IPS DF 6.9 (cell line): ENCODE measurements around the gene ARMC7.

Source experiments
- DNase-seq: peaks from one replicate; pipeline ENCODE4 v3.0.0-alpha.2; 2013; ENCODE audit warnings: low read depth, low spot score
- H3K27ac ChIP-seq: one replicate; pipeline ENCODE4 v1.5.1; 2013; ENCODE audit warnings: low read length, control low read depth
- H3K27me3 ChIP-seq: 2 replicates; pipeline ENCODE4 v1.6.1; 2013; ENCODE audit warnings: mild to moderate bottlenecking, low read length; ENCODE audit not compliant: control insufficient read depth, insufficient read depth
- H3K36me3 ChIP-seq: 2 replicates; pipeline ENCODE4 v1.6.1; 2013; ENCODE audit warnings: low read length; ENCODE audit not compliant: control insufficient read depth, insufficient read depth
- H3K4me1 ChIP-seq: 2 replicates; pipeline ENCODE4 v1.6.1; 2013; ENCODE audit warnings: low read length; ENCODE audit not compliant: control insufficient read depth, insufficient read depth
- H3K4me3 ChIP-seq: 2 replicates; pipeline ENCODE4 v1.5.1; 2013; ENCODE audit warnings: mild to moderate bottlenecking, low read length
- H3K9me3 ChIP-seq: 2 replicates; pipeline ENCODE4 v1.6.1; 2013; ENCODE audit warnings: low read length, inconsistent platforms; ENCODE audit not compliant: control insufficient read depth, insufficient read depth
- WGBS: extraction: QIAGEN DNeasy Blood & Tissue Kit; methylation state at CpG from one replicate; pipeline ENCODE4 v1.1.7; 2013; ENCODE audit warnings: mixed read lengths, missing lambda C conversion rate; ENCODE audit not compliant: insufficient read length, insufficient coverage; 5-methylcytosine and 5-hydroxymethylcytosine counted together

The ARMC7 gene

DNA sequence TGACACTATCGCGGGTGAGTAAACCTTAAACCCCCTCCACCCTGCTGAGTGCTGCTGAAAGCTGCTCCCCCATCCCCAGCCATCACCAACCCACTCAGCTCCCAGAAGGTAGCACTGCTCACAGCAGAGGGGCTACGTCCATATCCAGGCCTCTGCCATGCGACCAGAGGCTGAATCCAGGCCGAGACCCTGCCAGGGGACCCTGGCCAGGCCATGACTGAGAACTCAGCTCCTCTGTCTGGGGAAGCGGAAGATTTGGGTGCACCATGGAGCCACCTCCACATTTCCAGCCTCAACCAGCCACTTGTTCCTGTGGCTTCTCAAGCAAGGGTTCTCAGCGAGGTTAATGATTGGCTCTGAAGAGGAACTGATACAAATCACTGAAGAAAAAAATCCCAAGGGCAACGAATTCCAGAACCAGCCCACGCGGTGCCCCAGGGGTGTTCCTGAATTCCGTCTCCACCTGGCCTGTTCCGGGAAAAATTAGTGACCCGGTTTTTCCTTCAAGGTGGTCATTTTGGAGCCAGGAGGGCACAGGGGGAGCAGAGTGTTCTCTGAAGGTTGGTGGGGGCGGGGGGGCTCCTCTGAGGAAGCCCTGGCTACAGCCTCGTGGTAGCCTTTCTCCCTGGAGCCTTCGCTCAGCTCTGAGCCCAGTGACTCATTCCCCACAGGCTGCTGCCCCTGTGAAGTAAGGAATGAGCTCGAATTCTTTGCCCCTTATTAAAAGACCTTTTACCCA, 31.3 kb upstream of the ARMC7 start:
- no peaks in the 10 kb centered on the region for H3K9me3 ChIP-seq
- WGBS: no CpG with 5 or more reads among the region's 17 CpGs
- no peaks in the 10 kb centered on the region for H3K36me3 ChIP-seq
- H3K4me1 ChIP-seq: peaks cover 6% of the 10 kb centered on the region; the same call in 1 of the 2 replicates
- DNase-seq: no peak
- no peak overlapping the region for H3K4me3 ChIP-seq
- H3K27me3 ChIP-seq: no peaks in the 10 kb centered on the region
- no peak overlapping the region for H3K27ac ChIP-seq

DNA sequence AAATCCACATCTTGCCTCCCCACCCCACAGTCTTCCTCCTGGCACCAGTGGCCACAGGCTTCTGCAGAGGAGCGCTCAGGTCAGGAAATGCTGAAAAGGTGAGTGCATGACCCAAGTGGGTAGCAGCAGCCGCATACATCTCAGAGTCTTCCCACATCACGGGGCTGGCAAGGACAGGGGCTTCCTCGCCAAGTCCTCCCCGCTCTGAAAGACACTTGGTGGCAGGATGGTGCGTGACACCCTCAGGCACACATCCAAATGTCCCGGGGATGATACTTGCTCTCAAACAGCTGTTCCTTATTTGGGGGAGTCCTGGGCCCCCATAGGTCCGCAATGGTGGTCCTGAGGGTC, 30.8 kb upstream of the ARMC7 start:
- Histone ChIP-seq H3K27ac (no peak overlapping the region), H3K4me3 (no peak overlapping the region), H3K4me1 (peaks cover 7% of the 10 kb centered on the region; the same call in 1 of the 2 replicates), H3K36me3 (no peaks in the 10 kb centered on the region), H3K27me3 (no peaks in the 10 kb centered on the region), H3K9me3 (no peaks in the 10 kb centered on the region)
- DNase-seq: no peak
- WGBS: no CpG with 5 or more reads among the region's 8 CpGs

DNA sequence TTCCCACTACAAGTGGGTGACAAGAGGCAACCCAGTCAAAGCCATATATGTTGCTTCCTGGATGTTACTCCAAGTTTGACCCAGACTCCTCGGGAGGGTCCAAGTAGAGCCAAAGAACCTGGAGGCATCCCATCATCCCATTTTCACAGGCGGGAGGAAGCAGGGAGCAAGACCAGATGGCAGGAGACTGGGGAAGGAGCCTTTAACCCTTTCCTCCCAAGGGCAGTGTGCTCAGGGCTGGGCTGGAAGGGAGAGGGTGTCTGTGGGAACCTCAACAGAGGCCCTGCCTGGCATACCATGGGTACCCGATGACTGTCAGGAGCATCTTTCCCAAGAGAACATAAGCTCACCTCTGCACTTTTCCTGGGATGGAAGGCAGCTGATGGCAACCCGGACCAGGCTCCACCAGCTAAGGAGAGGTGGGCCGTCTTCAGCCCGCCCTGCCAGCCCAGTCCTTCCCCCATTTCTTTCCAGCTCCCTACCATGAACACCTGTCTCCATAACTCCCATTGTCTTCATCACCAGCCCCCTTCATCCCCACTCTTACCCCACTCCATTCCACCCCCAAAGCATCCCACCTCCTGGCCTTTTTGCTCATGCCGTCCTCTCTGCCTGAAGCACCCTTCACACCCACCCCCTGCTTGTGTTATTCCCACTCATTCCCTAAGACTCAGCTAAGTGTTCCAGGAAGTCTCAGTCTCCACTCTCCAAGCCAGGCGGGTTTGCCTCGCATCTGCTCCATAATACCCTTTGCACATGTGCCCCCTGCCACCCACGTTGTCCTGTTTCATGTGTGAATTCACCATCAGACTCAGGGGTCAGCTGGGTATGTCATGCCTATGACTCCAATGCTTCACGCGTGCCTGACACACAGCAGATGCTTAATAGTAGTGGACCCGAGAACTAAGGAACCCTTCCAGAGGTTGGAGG, 27.9 kb upstream of the ARMC7 start:
- no peaks in the 10 kb centered on the region for H3K36me3 ChIP-seq
- H3K27me3 ChIP-seq: no peaks in the 10 kb centered on the region
- H3K27ac ChIP-seq: no peak overlapping the region
- H3K4me3 ChIP-seq: no peak overlapping the region
- DNase-seq: no peak
- H3K9me3 ChIP-seq: no peaks in the 10 kb centered on the region
- no CpG with 5 or more reads among the region's 13 CpGs for WGBS
- H3K4me1 ChIP-seq: peaks cover 7% of the 10 kb centered on the region; the same call in 1 of the 2 replicates

DNA sequence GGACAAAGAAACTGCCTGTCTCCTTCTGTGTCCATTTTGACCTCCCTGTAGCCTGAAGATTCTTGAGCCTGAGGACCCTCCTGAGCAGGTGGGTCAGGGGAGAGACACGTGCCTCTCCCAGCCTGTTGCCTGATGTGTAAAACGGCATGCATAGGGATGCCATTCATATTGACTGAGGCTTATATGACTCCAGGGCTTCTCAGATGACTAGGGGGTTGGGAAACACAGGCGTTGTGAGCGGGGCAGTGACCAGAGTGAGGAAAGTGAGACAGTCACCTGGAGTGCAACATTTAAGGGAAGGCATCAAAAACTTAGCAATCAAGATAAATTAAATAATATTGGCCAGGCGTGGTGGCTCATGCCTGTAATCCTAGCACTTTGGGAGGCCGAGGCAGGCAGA, 27.1 kb upstream of the ARMC7 start:
- H3K4me1 ChIP-seq: peaks cover 5% of the 10 kb centered on the region; the same call in 1 of the 2 replicates
- WGBS: no CpG with 5 or more reads among the region's 6 CpGs

DNA sequence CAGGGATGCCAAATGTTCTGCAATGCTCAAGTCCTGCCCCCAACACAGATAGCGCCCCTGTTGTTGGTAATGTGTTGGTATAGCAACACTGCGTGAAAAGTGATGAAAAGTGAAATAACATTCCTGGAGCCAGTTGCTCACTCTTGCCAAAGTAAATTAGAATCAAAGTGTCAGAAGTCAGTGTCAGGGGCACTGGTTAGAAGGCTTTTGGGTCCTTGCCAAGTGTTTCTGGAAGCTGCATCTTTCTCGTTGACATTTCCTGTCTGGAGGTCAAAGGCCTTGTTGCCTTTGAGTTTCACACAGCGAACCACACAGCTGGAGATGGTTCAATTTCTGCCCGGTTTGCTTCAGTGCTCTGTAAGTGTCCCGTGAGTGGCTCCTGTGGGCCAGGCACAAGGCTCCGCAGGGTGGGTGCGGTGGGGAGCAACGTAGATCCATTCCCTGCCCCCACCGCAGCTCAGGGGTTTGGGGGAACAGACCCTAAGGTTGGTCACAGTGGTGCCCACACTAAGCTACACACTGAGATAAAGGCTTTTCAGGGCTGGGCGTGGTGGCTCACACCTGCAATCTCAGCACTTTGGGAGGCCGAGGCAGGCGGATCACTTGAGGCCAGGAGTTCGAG, 25.6 kb upstream of the ARMC7 start:
- DNase-seq: no peak
- Histone ChIP-seq H3K4me1 (peaks cover 6% of the 10 kb centered on the region), H3K4me3 (no peak overlapping the region), H3K27ac (no peak overlapping the region), H3K27me3 (no peaks in the 10 kb centered on the region), H3K9me3 (no peaks in the 10 kb centered on the region), H3K36me3 (no peaks in the 10 kb centered on the region)
- WGBS: no CpG with 5 or more reads among the region's 14 CpGs

More for the DNA sequence above, 27.1 kb upstream of the ARMC7 start:
- Histone ChIP-seq H3K27me3 (no peaks in the 10 kb centered on the region), H3K4me3 (no peak overlapping the region), H3K36me3 (no peaks in the 10 kb centered on the region), H3K27ac (no peak overlapping the region), H3K9me3 (no peaks in the 10 kb centered on the region)
- DNase-seq: no peak

DNA sequence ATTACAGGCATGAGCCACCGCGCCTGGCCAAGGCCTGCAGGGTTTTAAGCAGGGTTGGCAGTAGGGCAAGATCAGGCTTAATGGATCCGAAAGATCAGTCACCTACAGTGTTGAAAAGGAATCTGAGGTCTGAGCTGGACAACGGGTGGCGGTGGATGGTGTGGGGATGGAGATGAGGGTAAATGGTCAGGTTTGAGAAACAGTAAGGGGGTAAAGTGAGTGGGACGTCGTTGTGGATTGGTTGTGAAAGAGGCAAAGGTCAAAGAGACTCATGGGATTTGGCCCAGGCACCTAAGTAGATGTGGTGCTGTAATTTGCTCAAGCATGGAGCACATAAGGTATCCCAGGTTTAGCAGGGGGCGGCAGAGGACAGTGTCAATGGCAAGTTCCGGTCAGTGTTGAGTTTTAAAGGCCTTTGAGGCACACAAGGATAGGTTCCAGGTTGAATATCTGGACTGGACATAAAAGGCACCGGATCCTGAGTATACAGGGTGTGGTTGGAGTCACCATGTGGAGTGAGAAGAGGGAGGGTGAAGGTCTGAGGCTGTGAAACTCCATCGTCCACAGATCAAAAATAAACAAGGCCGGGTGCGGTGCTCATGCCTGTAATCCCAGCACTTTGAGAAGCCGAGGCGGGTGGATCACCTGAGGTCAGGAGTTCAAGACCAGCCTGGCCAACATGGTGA, 23.1 kb upstream of the ARMC7 start:
- no CpG with 5 or more reads among the region's 15 CpGs for WGBS
- Histone ChIP-seq H3K4me3 (no peak overlapping the region), H3K27me3 (no peaks in the 10 kb centered on the region), H3K27ac (no peak overlapping the region), H3K9me3 (no peaks in the 10 kb centered on the region), H3K36me3 (no peaks in the 10 kb centered on the region), H3K4me1 (peaks cover 7% of the 10 kb centered on the region)
- DNase-seq: no peak

DNA sequence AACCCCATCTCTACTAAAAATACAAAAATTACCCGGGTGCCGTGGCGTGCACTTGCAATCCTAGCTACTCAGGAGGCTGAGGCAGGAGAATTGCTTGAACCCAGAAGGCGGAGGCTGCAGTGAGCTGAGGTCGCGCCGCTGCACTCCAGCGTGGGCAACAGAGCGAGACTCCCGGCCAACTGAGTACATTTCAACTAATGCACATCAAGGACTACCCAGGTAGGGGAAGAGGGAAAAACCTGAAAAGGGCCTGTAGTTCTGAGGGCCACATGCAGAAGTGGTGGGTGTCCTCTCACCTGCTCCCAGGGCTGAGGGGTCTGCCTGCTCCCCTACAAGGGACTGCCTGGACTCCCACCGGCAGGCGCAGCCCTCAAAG, 22.6 kb upstream of the ARMC7 start:
- no CpG with 5 or more reads among the region's 12 CpGs for WGBS
- no peak for DNase-seq
- Histone ChIP-seq H3K4me3 (peak overlapping the region; percentile 81; the same call in 1 of the 2 replicates), H3K27ac (no peak overlapping the region), H3K4me1 (peaks cover 7% of the 10 kb centered on the region), H3K9me3 (no peaks in the 10 kb centered on the region), H3K36me3 (no peaks in the 10 kb centered on the region), H3K27me3 (no peaks in the 10 kb centered on the region)

DNA sequence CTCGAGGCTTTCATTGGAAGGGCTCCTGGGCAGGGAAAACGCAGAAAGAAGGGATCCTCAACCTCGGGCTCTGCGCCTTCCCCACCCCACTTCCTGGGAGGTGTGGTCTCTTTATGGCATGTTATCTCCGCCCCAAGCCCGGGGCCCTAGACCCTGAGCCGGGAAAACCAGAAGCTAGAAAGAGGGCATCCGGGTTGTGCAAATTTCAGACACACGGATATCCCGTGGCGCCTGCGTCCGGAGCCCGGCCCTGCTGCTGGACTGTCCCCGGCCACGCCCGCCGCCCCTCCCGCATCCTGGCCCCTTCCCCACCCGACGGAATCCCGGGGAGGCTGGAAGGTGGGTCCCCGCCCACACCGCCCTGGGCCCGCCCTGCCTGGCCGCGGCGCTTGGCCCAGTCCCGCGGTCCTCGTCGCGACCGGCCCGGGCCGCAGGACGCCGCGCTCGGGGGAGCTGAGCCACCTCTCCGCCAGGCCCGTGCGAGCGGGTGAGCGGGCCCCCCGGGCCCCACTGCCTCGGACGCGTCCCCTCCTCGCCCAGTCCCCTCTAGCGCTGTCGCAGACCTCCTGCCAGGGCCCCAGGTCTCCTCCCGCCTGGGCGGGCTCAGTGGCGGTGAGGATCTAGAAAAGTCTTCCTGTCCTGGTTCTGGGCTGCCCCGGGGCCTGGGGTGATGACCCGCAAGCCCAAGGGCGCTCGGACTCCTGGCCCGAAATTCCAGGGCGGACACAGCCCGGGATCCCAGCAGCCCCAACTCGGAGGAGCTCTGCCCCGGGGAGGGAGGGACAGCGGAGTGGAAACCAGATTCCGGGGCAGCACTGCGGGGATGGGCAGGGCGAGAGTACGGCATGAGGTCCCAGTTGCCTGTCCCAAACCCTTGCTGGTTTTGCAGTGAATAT, 22.0 kb upstream of the ARMC7 start, which contains the start of gene SLC16A5:
TSS of gene SLC16A5 (plus strand) at position 397 of the 896 bp plus-strand sequence. CDS start 5,683 bp downstream, outside the sequence.
- no peaks in the 10 kb centered on the region for H3K27me3 ChIP-seq
- H3K9me3 ChIP-seq: no peaks in the 10 kb centered on the region
- H3K27ac ChIP-seq: no peak within 1 kb of the TSS
- H3K4me3 ChIP-seq: peak within 1 kb of the TSS; percentile 81
- H3K4me1 ChIP-seq: peaks cover 5% of the 10 kb centered on the region
- H3K36me3 ChIP-seq: no peaks in the 10 kb centered on the region
- WGBS: no CpG with 5 or more reads among the region's 69 CpGs
- peak; percentile 90 for DNase-seq
